GM23338 (cell line): Measurements from ENCODE around the gene ICAM4. TPM values are rescaled to one million over a fixed set of nuclear protein-coding genes. Genes with fewer than 3 reads are reported as not detected.

Source experiments
- ATAC-seq: fragments of 200-7000 bp; cut with Tn5 transposase; 3 replicates; pipeline ENCODE4 v1.9.1; 2020
- DNase-seq: peaks from one replicate; pipeline ENCODE4 v3.0.0-alpha.2; 2015; ENCODE audit warnings: low spot score
- H2AFZ ChIP-seq: fragments of 200-600 bp; sonication (generic); 2 replicates; pipeline ENCODE4 v1.8.0; 2016; ENCODE audit warnings: antibody characterized with exemption, mild to moderate bottlenecking, moderate library complexity
- H3F3A ChIP-seq: fragments of 200-600 bp; sonication (generic); replicated peaks from 2 replicates; pipeline ENCODE4 v1.8.0; 2017; ENCODE audit warnings: antibody characterized with exemption, mixed run types, low read depth
- H3K27ac ChIP-seq: fragments of 200-600 bp; sonication (generic); 2 replicates; pipeline ENCODE4 v1.6.1; 2016; ENCODE audit warnings: low read depth
- H3K27me3 ChIP-seq: fragments of 200-600 bp; sonication (generic); 2 replicates; pipeline ENCODE4 v1.8.0; 2016; ENCODE audit warnings: mild to moderate bottlenecking, mixed run types, moderate library complexity; ENCODE audit not compliant: insufficient read depth
- H3K36me3 ChIP-seq: fragments of 200-600 bp; sonication (generic); 2 replicates; pipeline ENCODE4 v1.8.0; 2016; ENCODE audit warnings: mild to moderate bottlenecking; ENCODE audit not compliant: insufficient read depth
- H3K4me1 ChIP-seq: fragments of 200-600 bp; sonication (generic); 2 replicates; pipeline ENCODE4 v1.8.0; 2016; ENCODE audit warnings: mild to moderate bottlenecking, moderate library complexity; ENCODE audit not compliant: insufficient read depth
- H3K4me2 ChIP-seq: fragments of 200-600 bp; sonication (generic); 2 replicates; pipeline ENCODE4 v1.7.1; 2017; ENCODE audit warnings: mixed run types
- H3K4me3 ChIP-seq: fragments of 200-600 bp; sonication (generic); 2 replicates; pipeline ENCODE4 v1.6.1; 2016; ENCODE audit warnings: mixed run types
- H3K79me2 ChIP-seq: fragments of 200-600 bp; sonication (generic); replicated peaks from 2 replicates; pipeline ENCODE4 v1.8.0; 2017; ENCODE audit warnings: mild to moderate bottlenecking; ENCODE audit not compliant: insufficient read depth
- H3K9me2 ChIP-seq: fragments of 200-600 bp; sonication (generic); 2 replicates; pipeline ENCODE4 v1.8.0; 2017; ENCODE audit not compliant: insufficient read depth
- H4K20me1 ChIP-seq: fragments of 200-600 bp; sonication (generic); replicated peaks from 2 replicates; pipeline ENCODE4 v1.8.0; 2017; ENCODE audit warnings: mild to moderate bottlenecking; ENCODE audit not compliant: insufficient read depth
- H3K27ac Mint-ChIP-seq: 2 replicates; pipeline ENCODE4 v1.8.0; 2020; ENCODE audit warnings: inconsistent platforms, mild to moderate bottlenecking, moderate library complexity, mixed read lengths
- H3K27me3 Mint-ChIP-seq: 3 replicates; pipeline ENCODE4 v1.8.0; 2022; ENCODE audit warnings: low read depth, mild to moderate bottlenecking, moderate library complexity, mixed read lengths, inconsistent platforms; ENCODE audit not compliant: insufficient read depth, poor library complexity
- H3K36me3 Mint-ChIP-seq: 3 replicates; pipeline ENCODE4 v1.8.0; 2021; ENCODE audit warnings: low read depth, mild to moderate bottlenecking, inconsistent platforms, moderate library complexity, mixed read lengths
- H3K4me1 Mint-ChIP-seq: 3 replicates; pipeline ENCODE4 v1.8.0; 2020; ENCODE audit warnings: mild to moderate bottlenecking, inconsistent platforms, mixed read lengths
- H3K4me3 Mint-ChIP-seq: 3 replicates; pipeline ENCODE4 v1.8.0; 2021; ENCODE audit warnings: moderate library complexity, mild to moderate bottlenecking, inconsistent platforms, mixed read lengths
- H3K9me3 Mint-ChIP-seq: 3 replicates; pipeline ENCODE4 v1.8.0; 2020; ENCODE audit warnings: moderate library complexity, mild to moderate bottlenecking, inconsistent platforms, mixed read lengths
- CREB1 ChIP-seq: fragments of 250-450 bp; sonication (Bioruptor Pico); IDR thresholded peaks from 2 replicates; pipeline ENCODE4 v1.5.0; 2020; ENCODE audit warnings: low read depth, mild to moderate bottlenecking, moderate library complexity
- ETS1 ChIP-seq: IDR thresholded peaks from 2 replicates; pipeline ENCODE4 v1.6.1; 2016; ENCODE audit warnings: antibody characterized with exemption
- EZH2phosphoT487 ChIP-seq: fragments of 200-600 bp; sonication (generic); IDR thresholded peaks from one replicate; pipeline ENCODE4 v1.8.1; 2018; ENCODE audit warnings: antibody characterized with exemption; ENCODE audit not compliant: unreplicated experiment
- JUNB ChIP-seq: IDR thresholded peaks from one replicate; pipeline ENCODE4 v1.6.1; 2016; ENCODE audit warnings: antibody characterized with exemption; ENCODE audit not compliant: unreplicated experiment
- NANOG ChIP-seq: IDR thresholded peaks from 2 replicates; pipeline ENCODE4 v1.6.1; 2016; ENCODE audit warnings: antibody characterized with exemption, borderline replicate concordance
- POLR2AphosphoS5 ChIP-seq: IDR thresholded peaks from 2 replicates; pipeline ENCODE4 v1.6.1; 2016; ENCODE audit warnings: antibody characterized with exemption, low read depth
- ZNF462 ChIP-seq: fragments of 250-450 bp; sonication (Bioruptor Pico); IDR thresholded peaks from 2 replicates; pipeline ENCODE4 v1.5.0; 2020; ENCODE audit warnings: mild to moderate bottlenecking, moderate library complexity
- polyA plus RNA-seq: library from polyadenylated mRNA; unstranded; fragments of >200 nt; fragmentation: Nextera tagmentation; extraction: Ambion mirVana; gene quantifications from 2 replicates; pipeline ENCODE4 v1.2.1, GENCODE V29; 2016
- total RNA-seq: library from RNA; depleted of rRNA; stranded (reverse); fragments of >200 nt; shearing (Covaris generic); gene quantifications from 2 replicates; pipeline ENCODE4 v1.2.3, GENCODE V29; 2014

The ICAM4 gene
- total and polyA plus RNA-seq, 2 experiments from 2014 or later, result 0.81 to 1.0 TPM

GRCh38 chr19:10329555-10329954 lies 42.8 kb downstream of the ICAM4 start:
- no peaks in the 10 kb centered on the region for H3K9me3 Mint-ChIP-seq
- Histone ChIP-seq H3K4me1 (peaks cover 13% of the 10 kb centered on the region; the same call in 1 of the 2 replicates), H3K36me3 (peaks cover 19% of the 10 kb centered on the region; the same call in 1 of the 2 replicates), H3K27me3 (no peaks in the 10 kb centered on the region), H3K4me3 (no peak overlapping the region), H2AFZ (no peak overlapping the region), H3F3A (no peaks in the 10 kb centered on the region; the same call in 1 of the 2 replicates), H3K79me2 (peaks cover 33% of the 10 kb centered on the region), H3K27ac (no peak overlapping the region), H3K4me2 (no peak overlapping the region), H3K9me2 (no peaks in the 10 kb centered on the region), H4K20me1 (peaks cover 23% of the 10 kb centered on the region)
- no peak for TF ChIP-seq EZH2phosphoT487
- TF ChIP-seq NANOG, result no peak
- no peak for TF ChIP-seq POLR2AphosphoS5
- no peak for TF ChIP-seq ETS1
- TF ChIP-seq ZNF462 (CRISPR knock-in tag), result no peak
- TF ChIP-seq CREB1 (CRISPR knock-in tag), result no peak
- no peak for TF ChIP-seq JUNB
- H3K27ac Mint-ChIP-seq, result no peak overlapping the region
- ATAC-seq, result no peak
- H3K4me1 Mint-ChIP-seq, result peaks cover 10% of the 10 kb centered on the region
- DNase-seq, result no peak
- H3K27me3 Mint-ChIP-seq, result peaks cover 12% of the 10 kb centered on the region
- H3K36me3 Mint-ChIP-seq, result peaks cover 54% of the 10 kb centered on the region
- H3K4me3 Mint-ChIP-seq, result no peak overlapping the region
